Fibroblast of lung (primary cell): ENCODE measurements around the gene GRIK4.

Experiments used
- EZH2 ChIP-seq: IDR thresholded peaks from 2 replicates; pipeline ENCODE4 v1.5.1; 2012; ENCODE audit warnings: low read length, control low read depth, mild to moderate bottlenecking; ENCODE audit errors: missing control alignments
- TF ChIP-seq, protein P1 (sequence below), 2 donors: IDR thresholded peaks in 1 of 2; conservative IDR thresholded peaks in 1 of 2; 1 replicate in 1 of 2; 2 replicates in 1 of 2; pipeline ENCODE4 v1.5.1; 2011 to 2012; ENCODE audit warnings: low read length in 2 of 2, control low read depth in 1 of 2, inconsistent platforms in 1 of 2, low read depth in 1 of 2, mild to moderate bottlenecking in 1 of 2

DNA sequence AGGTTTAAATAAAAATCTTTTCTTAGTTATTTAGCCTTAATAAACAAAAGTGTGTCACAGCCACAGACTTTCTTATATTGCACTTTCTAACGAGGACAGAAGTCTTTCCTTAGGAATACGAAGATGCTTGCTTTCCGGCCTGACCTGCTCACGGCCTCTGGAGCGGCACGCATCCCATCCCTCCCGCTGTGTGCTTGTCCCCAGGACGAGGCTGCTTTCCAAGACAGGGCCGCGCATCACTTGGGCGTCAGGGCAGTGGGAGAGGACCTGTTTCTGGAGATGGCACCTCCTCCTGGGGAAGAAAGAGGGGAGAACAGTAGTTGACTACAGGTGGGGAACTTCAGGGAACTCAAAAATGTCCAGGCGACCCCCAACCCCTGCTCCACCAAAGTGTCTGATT lies 26.4 kb downstream of the GRIK4 start:
- TF ChIP-seq, protein P1, sequence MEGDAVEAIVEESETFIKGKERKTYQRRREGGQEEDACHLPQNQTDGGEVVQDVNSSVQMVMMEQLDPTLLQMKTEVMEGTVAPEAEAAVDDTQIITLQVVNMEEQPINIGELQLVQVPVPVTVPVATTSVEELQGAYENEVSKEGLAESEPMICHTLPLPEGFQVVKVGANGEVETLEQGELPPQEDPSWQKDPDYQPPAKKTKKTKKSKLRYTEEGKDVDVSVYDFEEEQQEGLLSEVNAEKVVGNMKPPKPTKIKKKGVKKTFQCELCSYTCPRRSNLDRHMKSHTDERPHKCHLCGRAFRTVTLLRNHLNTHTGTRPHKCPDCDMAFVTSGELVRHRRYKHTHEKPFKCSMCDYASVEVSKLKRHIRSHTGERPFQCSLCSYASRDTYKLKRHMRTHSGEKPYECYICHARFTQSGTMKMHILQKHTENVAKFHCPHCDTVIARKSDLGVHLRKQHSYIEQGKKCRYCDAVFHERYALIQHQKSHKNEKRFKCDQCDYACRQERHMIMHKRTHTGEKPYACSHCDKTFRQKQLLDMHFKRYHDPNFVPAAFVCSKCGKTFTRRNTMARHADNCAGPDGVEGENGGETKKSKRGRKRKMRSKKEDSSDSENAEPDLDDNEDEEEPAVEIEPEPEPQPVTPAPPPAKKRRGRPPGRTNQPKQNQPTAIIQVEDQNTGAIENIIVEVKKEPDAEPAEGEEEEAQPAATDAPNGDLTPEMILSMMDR (conservative IDR thresholded peaks at IDR 0.05 in 1 of 2, IDR thresholded peaks at IDR 0.05 in 1 of 2; ENCODE audit: low read depth in 1 of 2, low read length in 2 of 2): no peak
- TF ChIP-seq EZH2: no peak
